Measurements from ENCODE around the gene CNOT6.
A peak's percentile ranks its signal among the peaks of the same experiment; 100 is the strongest.
"Not testable (repeated sequence)": the region's sequence is repeated elsewhere in the genome, so short reads cannot be mapped to it uniquely, and the experiment has no call there.

Gene CNOT6

DNA sequence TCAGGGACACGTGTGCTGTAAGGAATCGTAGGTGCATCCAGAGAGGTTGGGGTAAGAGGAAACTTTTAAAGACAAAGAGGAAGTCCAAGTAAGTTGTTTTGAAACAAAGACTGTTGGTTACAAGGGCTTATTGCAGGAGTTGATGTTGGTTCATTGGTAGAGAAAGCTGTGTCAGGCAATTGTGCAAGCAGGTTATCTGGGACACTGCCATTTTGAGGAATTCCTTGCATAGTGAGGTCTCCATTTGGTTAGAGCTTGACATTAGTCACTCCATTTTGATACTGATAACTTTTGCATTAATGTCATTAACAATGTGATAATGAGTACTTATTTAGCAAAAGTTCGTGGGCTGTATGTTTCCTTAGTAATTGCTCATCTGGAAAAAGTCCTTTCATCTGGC is 24.9 kb downstream of the CNOT6 start:
- DNase-seq (ENCODE audit: low spot score) = no peak

DNA sequence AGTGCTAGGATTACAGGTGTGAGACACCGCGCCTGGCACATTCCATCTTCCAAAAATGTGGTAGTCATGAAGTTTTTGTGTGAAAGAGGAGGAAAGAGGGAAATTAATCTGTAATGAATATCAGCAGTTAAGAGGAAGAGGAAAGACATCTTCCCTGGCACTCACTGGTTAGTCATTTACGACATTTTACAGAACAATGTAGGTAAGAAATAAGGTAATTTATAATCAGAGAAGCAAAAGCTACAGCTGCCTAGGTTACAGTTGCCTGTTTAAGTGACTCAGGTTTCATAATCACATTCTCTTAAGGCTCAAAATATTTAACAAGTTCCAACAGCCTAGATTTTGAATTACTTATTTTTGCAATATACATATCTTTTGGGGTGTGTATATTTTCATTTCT is 26.9 kb downstream of the CNOT6 start:
- DNase-seq (ENCODE audit: low spot score) = no peak

DNA sequence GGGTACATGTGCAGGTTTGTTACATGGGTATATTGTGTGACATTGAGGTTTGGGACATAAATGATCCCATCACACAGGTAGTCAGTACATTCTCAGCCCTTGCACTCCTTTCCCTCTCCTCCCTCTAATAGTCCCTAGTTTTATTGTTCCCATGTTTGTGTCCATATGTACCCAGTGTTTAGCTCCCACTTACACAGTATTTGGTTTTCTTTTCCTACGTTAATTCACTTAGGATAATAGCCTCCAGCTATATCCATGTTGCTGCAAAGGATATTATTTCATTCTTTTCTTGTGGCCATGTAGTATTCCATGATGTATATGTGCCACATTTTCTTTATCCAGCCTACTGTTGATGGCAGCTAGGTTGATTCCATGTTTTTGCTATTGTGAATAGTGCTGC is 27.4 kb downstream of the CNOT6 start:
- DNase-seq (ENCODE audit: low spot score) = no peak

DNA sequence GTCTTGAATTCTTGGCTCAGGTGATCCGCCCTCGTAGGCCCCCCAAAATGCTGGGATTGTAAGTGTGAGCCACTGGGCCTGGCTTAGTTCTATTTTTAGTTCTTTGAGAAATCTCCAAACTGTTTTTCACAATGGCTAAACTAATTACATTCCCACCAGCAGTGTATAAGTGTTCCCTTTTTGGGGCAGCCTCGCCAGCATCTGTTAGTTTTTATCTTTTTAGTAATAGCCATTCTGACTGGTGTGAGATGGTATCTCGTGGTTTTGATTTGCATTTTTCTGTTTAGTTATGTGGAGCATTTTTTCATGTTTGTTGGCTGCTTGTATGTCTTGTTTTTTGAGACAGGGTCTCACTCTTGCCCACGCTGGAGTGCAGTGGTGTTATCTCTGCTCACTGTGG is 28.2 kb downstream of the CNOT6 start:
- DNase-seq (ENCODE audit: low spot score) = no peak

DNA sequence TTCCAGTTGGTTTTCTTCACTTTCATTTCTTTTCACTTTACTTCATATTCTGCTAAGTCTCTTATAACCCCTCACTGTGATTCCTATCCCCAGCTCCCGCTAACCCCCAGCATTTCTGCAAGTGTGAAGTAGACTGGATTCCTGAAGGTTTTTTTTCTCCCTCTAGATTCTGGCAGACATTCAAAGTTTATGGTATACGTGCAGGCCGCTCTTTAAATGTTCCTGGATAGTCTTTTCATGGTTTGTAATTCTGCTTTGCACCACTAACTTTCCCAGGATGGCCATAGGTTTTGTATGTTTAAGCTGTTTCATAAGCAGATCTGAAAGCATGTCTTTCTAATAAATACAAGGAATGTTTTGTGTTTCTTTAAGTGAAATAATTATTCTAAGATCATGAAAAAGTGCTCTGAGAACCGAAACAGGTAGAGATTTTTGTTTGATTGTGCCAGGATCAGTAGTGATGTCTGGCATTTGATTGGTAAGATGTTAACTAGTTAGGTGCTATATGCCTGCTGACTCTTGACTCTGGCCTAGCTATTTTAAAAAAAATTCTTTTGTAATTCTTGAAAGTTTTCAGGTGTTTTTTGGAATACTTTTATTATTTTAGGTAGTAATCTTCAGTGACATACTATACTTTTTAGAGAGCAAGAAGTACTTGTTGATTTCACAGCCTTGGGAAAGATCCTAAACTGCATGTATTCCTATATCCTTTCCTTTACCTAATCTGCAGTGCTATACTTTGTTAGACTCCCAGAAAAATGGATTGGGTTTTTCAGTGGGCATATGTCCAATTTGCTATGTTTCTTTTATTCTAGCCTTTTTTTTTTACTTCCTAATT is 29.7 kb downstream of the CNOT6 start:
- no peak for DNase-seq (ENCODE audit: low spot score)

DNA sequence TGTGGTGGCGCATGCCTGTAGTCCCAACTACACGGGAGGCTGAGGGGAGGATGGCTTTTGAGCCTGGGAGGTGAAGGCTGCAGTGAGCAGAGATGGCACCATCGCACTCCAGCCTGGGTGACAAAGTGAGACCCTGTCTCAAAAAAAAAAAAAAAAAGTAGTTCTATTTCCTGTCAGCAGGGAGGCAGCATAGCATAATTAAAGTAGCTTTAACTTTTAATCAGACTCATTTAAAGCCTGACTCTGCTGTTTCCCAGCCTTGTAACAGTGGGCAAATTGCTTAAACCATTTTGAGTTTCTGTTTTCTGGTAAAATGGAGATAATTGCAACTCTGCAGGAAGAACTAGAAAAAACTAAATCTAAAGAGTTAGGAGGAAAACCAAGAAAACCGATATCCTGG is 31.2 kb downstream of the CNOT6 start:
- DNase-seq (ENCODE audit: low spot score) = no peak

DNA sequence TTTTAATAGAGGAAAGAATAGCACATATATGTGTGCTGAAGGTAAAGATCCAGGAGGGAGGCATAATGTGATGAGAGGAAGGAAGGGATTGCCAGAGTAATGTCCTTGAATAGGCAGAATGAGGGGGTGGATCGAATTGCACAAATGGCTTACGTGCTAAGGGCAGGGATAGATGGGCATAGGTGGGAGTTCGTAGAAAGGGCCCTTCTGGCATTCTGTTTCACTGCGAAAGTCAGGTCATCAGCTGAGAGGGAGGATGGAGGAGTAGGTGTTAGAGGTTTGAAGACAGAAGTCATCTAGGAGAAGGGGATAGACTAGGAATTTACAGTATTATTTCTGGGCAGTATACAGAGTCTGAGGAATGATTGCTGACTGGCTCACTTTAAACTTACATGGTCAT is 32.1 kb downstream of the CNOT6 start:
- no peak for DNase-seq (ENCODE audit: low spot score)

DNA sequence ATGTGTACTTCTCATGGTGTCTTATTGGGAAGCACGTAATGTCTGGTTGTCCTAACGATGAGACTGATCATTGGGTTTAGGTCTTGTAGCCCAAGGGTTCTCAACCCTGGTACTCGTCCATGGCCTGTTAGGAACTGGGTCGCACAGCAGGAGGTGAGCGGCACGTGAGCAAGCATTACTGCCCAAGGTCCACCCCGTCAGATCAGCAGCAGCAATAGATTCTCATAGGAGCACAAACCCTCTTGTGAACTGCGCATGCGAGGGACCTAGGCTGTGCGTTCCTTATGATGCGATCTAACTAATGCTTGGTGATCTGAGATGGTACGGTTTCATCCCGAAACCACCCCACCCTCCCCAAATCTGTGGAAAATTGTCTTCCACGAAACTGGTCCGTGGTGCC is 33.5 kb downstream of the CNOT6 start:
- DNase-seq (ENCODE audit: low spot score) = no peak

DNA sequence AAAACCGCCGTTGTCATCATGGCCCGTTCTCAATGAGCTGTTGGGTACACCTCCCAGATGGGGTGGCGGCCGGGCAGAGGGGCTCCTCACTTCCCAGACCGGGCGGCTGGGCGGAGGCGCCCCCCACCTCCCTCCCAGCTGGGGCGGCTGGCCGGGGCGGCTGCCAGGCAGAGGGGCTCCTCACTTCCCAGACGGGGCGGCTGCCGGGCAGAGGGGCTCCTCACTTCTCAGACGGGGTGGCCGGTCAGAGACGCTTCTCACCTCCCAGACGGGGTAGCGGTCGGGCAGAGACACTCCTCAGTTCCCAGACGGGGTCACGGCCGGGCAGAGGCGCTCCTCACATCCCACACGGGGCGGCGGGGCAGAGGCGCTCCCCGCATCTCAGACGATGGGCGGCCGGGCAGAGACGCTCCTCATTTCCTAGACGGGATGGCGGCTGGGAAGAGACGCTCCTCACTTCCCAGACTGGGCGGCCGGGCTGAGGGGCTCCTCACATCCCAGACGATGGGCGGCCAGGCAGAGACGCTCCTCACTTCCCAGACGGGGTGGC is 36.9 kb downstream of the CNOT6 start:
- not testable (repeated sequence) for DNase-seq (ENCODE audit: low spot score)

DNA sequence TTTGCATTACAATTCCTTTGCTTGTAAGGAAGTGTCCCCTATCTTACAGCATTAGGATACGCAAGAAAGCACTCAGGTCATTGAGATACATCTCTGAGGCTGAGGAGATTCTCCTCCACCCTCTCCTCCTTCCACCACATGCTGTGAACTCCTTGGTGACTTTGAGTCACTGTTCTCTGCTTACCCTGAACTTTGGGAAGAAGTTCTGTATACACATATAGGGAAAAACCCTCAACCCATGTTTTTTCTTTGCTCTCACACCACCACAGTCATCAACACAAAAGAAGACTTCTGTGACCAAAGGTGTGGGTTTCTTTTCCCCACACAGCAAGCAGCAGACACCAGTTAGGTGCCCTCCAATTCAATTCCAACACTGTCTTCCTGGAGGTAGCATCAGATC is 38.1 kb downstream of the CNOT6 start:
- no peak for DNase-seq (ENCODE audit: low spot score)

DNA sequence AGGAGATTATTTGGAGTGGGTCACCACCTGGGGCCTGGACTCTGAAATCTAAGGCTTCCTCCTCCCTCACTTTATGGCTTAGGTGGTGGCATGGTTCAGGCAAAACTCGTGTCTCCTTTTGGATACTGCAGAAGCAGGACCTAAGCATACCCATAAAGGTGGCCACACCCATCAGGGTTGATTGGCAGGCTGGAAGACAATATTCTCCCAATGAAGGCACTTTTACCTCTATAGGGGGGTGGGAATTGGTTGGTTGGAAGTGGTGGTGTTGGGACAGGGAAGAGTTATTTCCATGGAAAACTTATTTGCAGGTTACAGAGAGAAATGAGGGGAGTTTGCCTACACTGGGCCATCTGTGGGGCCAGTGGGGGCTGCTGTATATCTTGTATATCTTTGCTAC is 39.7 kb downstream of the CNOT6 start:
- no peak for DNase-seq (ENCODE audit: low spot score)

DNA sequence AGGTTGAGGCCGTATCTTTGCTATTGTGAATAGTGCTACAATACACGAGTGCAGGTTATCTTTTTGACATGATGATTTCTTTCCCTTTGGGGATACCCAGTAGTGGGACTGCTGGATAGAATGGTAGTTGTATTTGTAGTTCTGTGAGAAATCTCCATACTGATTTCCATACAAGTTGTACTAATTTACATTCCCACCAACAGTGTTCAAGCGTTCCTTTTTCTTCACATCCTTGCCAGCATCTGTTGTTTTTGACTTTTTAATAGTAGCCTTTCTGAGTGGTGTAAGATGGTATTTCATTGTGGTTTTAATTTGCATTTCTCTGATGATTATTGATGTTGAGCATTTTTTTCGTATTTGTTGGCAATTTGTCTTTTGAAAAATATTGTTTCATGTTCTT is 41.4 kb downstream of the CNOT6 start:
- no peak for DNase-seq (ENCODE audit: low spot score)

DNA sequence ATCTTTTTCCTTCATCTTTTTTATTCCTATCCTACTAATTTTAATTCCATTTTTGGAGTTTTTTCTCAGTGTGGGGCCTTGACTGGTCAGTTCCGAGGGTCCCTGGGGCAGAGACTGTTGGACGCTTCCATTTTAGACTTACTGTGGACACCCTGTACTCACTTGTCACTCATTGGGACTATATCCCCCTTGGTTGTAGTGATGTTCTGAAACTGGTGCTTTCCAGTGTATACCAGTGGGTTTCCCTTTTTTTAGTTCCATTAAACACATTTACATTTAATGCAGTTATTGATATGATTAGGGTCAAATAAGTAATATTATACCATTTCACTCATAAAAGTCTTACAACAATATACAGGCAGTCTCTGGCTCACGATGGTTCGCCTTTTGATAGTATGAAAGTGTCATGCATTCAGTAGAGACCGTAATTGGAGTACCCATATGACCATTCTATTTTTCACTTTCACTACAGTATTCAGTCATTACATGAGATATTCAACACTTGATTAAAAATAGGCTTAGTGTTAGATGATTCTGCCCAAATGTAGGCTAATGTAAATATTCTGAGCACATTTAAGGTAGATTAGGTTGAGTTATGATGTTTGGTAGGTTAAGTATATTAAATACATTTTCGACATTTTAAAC is 46.0 kb downstream of the CNOT6 start:
- DNase-seq (ENCODE audit: low spot score) = no peak

DNA sequence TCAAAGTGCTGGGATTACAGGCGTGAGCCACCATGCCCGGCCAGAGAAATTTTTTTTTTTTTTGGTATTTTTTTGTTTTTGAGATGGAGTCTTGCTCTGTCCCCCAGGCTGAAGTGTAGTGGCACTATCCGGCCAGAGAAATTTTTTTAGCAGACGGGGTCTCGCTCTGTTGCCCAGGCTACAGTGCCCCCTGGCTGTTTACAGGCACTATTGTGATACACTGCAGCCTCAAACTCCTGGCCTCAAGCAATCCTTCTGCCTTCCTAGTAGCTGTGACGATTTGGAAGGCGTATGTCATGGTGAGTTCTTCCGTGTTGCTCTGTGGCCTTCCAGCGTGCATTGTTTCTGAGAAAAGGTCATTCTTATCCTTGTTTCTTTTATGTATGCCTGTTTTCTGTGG is 47.5 kb downstream of the CNOT6 start:
- peak; percentile 27 for DNase-seq (ENCODE audit: low spot score)

DNA sequence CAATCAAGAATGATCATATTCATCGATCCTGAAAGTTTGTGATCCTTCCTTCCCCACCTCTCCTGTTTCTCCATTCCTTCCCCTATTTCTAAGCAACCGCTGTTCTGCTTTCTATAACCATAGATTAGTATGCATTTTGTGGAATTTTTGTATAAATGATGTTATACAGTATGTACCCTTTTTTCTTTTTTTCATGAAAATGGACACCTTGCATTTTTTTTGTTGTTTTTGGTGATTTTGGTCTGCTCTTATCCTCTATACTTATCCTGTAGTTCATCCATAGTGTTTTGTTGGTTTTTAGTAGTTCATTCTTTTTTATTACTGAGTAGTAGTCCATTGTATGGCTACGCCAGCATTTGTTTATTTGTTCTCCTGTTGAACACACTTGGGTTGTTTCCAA is 51.1 kb downstream of the CNOT6 start:
- no peak for DNase-seq (ENCODE audit: low spot score)

DNA sequence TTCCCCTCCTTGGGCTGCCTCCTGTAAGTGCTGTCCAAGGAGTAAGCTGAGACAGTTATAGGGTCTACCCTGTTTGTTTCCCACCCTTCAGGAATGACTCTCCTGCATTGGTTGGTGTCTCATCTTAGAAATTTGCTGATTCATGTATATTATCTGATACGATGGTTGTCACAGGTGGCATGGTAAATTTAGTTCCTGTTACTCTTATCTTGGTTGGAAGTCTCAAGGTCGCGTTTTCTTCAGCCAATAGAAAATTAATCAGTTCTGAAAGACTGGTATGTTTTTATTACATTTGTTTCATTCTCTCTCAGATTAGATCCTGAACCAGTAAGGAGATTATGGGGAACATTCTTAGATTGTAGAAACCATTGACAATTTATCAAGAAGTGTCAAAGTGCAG is 54.4 kb downstream of the CNOT6 start:
- DNase-seq (ENCODE audit: low spot score) = no peak

DNA sequence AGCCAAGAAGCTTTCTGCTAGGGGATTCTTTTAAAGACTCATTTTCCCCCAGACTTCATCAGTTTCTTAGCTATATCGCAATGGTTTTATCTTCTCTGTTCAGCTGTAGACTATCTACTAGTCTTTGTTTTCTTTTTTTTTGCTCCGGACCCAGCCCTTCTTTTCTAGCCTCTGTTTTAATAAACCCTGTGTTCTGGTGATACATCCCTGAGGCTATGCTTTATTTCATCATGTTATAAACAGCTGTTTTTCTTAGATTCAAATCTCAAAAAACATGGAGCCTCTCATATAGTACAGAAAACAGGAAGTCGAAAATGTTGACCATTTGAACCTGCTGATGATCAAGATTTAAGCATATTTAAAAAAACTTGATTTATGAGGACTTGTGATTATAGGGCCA is 59.4 kb downstream of the CNOT6 start:
- no peak for DNase-seq (ENCODE audit: low spot score)

DNA sequence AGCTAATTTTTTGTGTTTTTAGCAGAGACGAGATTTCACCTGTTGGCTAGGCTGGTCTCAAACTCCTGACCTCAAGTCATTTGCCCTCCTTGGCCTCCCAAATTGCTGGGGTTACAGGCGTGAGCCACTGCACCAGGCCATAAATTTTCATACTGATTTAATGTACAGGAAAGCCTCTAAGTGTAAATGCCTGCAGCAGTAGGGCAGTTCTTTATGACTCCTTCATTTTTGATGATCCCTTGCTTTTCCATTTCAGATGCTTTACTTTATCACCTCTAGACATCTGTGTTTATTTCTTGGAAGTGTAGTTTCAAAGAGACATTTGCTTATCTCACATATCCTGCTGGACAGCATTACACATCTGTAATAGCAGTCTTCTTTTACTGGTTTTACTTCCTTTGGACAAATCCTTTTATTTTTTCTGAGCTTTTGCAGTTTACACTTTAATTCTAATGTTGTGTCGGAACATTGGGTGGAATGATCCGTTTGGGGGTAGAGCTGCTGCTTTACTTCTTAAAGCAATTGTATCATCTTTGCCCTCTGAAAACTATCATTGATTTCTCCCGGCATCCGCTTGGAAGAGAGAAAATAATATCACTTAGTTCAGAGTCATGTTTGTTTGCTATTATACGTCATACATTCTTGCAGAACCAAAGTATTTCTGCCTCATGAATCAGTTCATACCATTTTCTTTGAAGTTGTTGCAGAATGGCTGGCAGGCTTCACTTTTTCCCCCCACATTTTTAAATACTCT is 61.2 kb downstream of the CNOT6 start:
- DNase-seq (ENCODE audit: low spot score) = no peak

DNA sequence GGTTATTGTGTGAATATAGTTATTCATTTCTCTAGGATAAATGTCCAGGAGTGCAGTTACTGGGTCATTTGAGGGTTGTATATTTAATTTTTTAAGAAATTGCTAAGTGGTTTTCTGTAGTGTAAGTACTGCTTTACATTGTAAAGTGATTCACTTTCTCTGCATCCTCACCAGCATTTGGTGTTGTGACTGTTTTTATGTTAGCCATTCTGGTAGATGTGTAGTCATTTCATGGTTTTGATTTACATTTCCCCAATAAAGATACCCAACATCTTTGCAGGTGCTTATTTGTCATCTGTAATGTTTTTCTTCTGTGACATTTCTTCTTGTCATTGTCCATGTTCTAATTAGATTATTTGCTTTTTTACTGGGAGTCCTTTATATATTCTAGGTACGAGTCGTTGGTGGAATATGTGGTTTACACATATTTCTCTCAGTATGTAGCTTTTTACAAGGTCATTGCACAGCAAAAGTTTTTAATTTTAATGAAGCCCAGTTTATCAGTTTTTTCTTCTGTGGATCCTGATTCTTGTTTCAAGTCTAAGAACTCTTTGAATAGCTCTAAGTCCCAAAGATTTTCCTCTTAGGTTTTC is 63.1 kb downstream of the CNOT6 start:
- DNase-seq (ENCODE audit: low spot score) = no peak

DNA sequence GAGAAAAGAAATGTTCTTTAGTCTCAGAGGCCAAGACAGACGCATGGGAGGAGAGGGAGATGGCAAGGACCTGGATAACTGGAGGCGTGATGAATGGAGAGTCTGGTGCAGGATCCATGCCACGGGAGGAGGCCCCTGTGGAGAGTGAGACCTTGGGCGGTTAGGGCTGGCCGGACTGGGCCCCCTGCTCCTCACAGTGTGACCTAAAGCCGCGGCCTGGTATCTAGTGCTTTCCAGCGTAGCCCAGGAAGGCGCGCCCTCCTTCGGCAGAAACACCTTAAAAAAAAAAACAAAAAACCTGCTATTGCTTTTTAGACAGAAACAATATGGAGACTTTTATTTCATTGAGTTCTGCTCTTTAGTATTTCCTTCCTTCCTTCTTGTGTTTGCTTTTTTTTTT is 64.1 kb downstream of the CNOT6 start:
- no peak for DNase-seq (ENCODE audit: low spot score)

DNA sequence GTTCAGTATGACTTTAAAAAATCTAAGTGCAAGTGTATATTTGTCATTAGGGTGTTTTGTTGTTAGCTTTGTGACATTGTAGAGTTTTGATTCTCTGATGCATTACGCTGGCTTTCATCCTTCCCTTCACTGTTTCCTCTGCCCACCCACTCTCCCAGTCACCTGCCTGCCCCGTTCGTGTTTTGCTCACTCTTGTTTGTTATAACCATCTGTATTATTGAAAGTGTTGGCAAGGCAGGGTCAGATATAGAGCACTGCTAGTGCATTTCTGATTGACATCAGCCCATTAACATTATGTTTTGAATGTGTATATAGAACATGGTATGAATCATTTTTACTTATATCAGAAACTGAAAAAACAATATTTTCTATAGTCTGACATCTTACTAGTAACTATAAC is 69.8 kb downstream of the CNOT6 start:
- DNase-seq (ENCODE audit: low spot score) = no peak

DNA sequence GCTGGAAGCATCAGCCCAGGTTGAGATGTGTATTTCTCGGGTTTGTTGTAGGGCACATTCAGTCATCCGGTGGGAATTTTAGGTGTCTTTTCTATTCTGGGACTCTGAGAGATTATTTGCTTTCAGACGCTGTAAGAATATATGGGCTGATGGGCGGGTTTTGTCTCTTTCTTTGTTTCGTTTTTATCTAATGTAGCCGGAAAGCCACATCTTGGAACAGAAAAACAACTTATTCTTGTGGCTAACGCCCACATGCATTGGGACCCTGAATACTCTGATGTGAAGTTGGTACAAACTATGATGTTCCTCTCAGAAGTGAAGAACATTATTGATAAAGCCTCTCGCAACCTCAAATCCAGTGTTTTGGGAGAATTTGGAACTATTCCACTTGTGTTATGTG is 74.7 kb downstream of the CNOT6 start:
- no peak for DNase-seq (ENCODE audit: low spot score)

DNA sequence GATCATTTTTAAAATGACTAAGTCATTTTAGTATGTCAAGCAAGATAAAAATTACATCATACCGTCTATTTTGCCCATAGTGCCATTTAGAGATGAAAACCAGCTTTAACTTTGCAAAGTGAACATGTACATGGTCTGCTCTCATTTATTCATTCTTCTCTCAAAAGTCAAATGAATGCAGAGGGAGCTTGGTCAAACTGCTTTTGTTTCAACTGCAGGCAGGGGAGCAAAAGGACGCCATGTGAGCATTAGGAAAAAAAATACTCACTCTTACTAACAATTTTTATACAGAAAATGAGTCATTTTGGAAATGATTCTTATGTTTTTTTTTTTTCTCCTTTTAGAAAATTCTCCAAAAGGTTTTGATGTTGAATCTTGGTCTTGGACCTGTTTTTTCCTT is 81.4 kb downstream of the CNOT6 start:
- no peak for DNase-seq (ENCODE audit: low spot score)
